GM11168 (cell line): Measurements from ENCODE around the gene CDH9.
"Not testable (repeated sequence)": the region's sequence is repeated elsewhere in the genome, so short reads cannot be mapped to it uniquely, and the experiment has no call there.

Experiments
- in situ Hi-C: fragments of 300-500 bp; cut with MboI; formaldehyde crosslinking; loops from one replicate; pipeline ENCODE4 v1.12.0; 2022; ENCODE audit warnings: low sequenced_read_pairs; ENCODE audit not compliant: unreplicated experiment

Gene CDH9

GRCh38 chr5:26981750-26982149 lies 56.6 kb downstream of the CDH9 start:
- in situ Hi-C loops = no loop called here

- in situ Hi-C loops = no loop called here
These were observed 79.1 kb downstream of the CDH9 start for GRCh38 chr5:26959290-26959689.

- in situ Hi-C loops = no loop called here
These were observed 83.2 kb downstream of the CDH9 start for GRCh38 chr5:26955161-26955560.

- in situ Hi-C loops = no loop called here
These were observed 89.5 kb downstream of the CDH9 start for GRCh38 chr5:26948921-26949320.

- in situ Hi-C loops = no loop called here
These were observed 92.5 kb downstream of the CDH9 start for GRCh38 chr5:26945901-26946300.

GRCh38 chr5:26942481-26942880 lies 95.9 kb downstream of the CDH9 start:
- in situ Hi-C loops = no loop called here

GRCh38 chr5:26940994-26941393 lies 97.4 kb downstream of the CDH9 start:
- in situ Hi-C loops = no loop called here

GRCh38 chr5:26932238-26932637 lies 106.1 kb downstream of the CDH9 start:
- in situ Hi-C loops = no loop called here

GRCh38 chr5:26921439-26921838 lies 116.9 kb downstream of the CDH9 start:
- in situ Hi-C loops = no loop called here

- in situ Hi-C loops = no loop called here
These were observed 134.9 kb downstream of the CDH9 start for GRCh38 chr5:26903469-26903868.

- in situ Hi-C loops = no loop called here
These were observed 143.6 kb downstream of the CDH9 start for GRCh38 chr5:26894719-26895263.

- in situ Hi-C loops = no loop called here
These were observed 145.3 kb downstream of the CDH9 start for GRCh38 chr5:26893078-26893477.

GRCh38 chr5:26889815-26890214 lies 148.6 kb downstream of the CDH9 start:
- in situ Hi-C loops = no loop called here

GRCh38 chr5:26884481-26884880 lies 153.9 kb downstream of the CDH9 start:
- in situ Hi-C loops = no loop called here

GRCh38 chr5:26883375-26883774 lies 155.0 kb downstream of the CDH9 start:
- in situ Hi-C loops = no loop called here

GRCh38 chr5:26881901-26882300 lies 156.5 kb downstream of the CDH9 start:
- in situ Hi-C loops = no loop called here

- in situ Hi-C loops = no loop called here
These were observed 161.2 kb downstream of the CDH9 start for GRCh38 chr5:26877154-26877553.

GRCh38 chr5:26872337-26872736 lies 166.0 kb downstream of the CDH9 start:
- in situ Hi-C loops = no loop called here

- in situ Hi-C loops = no loop called here
These were observed 168.6 kb downstream of the CDH9 start for GRCh38 chr5:26869781-26870180.

- in situ Hi-C loops = no loop called here
These were observed 169.9 kb downstream of the CDH9 start for GRCh38 chr5:26868504-26868903.

GRCh38 chr5:26864061-26864460 lies 174.3 kb downstream of the CDH9 start:
- in situ Hi-C loops = no loop called here

- in situ Hi-C loops = no loop called here
These were observed 182.1 kb downstream of the CDH9 start for GRCh38 chr5:26856238-26856637.

GRCh38 chr5:26852450-26852849 lies 185.9 kb downstream of the CDH9 start:
- in situ Hi-C loops = not testable (repeated sequence)
